ENCODE data around the gene DISC1. TPM values are rescaled to one million over a fixed set of nuclear protein-coding genes. Genes with fewer than 3 reads are reported as not detected.

Gene DISC1
- polyA plus RNA-seq, 1 of the 3 experiments (the other 2 are of a cell fraction): 1.7 TPM

- DNase-seq: no peak
- CTCF ChIA-PET: interaction anchor here (0.9 to 1.6 kb wide), 2 partner anchors 105 to 389 kb away, joined by 3 to 5 read pairs; no protein-coding TSS in a partner anchor
Measured at GRCh38 chr1:231861541-231862481, 235.2 kb downstream of the DISC1 start.

GRCh38 chr1:231862611-231863010 is 236.0 kb downstream of the DISC1 start:
- Histone ChIP-seq H3K79me2 (ENCODE audit: insufficient read depth) (no peaks in the 10 kb centered on the region), H3K4me2 (no peak overlapping the region), H4K20me1 (ENCODE audit: insufficient read depth) (no peaks in the 10 kb centered on the region), H3K4me3 (ENCODE audit: low read depth in 2 of 2, low read length in 1 of 2) (no peak overlapping the region), H3K9ac (no peak overlapping the region), H3K9me2 (no peaks in the 10 kb centered on the region), H3K9me3 (no peaks in the 10 kb centered on the region), H2AFZ (ENCODE audit: low read depth) (no peak overlapping the region), H3K27ac (ENCODE audit: low read depth in 2 of 2, low read length in 1 of 2) (no peak overlapping the region), H3K36me3 (replicated peaks in 1 of 2; ENCODE audit: control insufficient read depth in 1 of 2, insufficient read depth in 2 of 2, low read length in 1 of 2) (no peaks in the 10 kb centered on the region), H3K4me1 (ENCODE audit: control insufficient read depth in 1 of 2, insufficient read depth in 2 of 2, low read depth in 1 of 2, low read length in 1 of 2) (peaks cover 9% of the 10 kb centered on the region in 2 experiments; a peak in 3 of 4 replicates), H3K27me3 (ENCODE audit: insufficient read depth) (no peaks in the 10 kb centered on the region), H3F3A (replicated peaks; ENCODE audit: insufficient read depth) (peaks cover 13% of the 10 kb centered on the region)
- CTCF ChIA-PET: interaction anchor here (0.9 to 1.6 kb wide), 2 partner anchors 106 to 388 kb away, joined by 3 to 5 read pairs; no protein-coding TSS in a partner anchor
- no peak for DNase-seq
- WGBS (ENCODE audit: low lambda C conversion rate): 74% methylated on average over 2 of the region's 2 CpGs
- POLR2A ChIA-PET: no interaction called here
- TF ChIP-seq SMC3 (IDR thresholded peaks at IDR 0.05; ENCODE audit: low read depth, low read length) (no peak), JUND (IDR thresholded peaks at IDR 0.05) (no peak), YY1 (IDR thresholded peaks at IDR 0.05; ENCODE audit: low read depth) (no peak), MAX (IDR thresholded peaks at IDR 0.05; ENCODE audit: low read depth) (no peak), NFIC (IDR thresholded peaks at IDR 0.05; ENCODE audit: borderline replicate concordance) (no peak), GABPA (IDR thresholded peaks at IDR 0.05; ENCODE audit: low read depth) (no peak), ZBTB33 (IDR thresholded peaks at IDR 0.05; ENCODE audit: borderline replicate concordance, low read depth) (no peak), NRF1 (IDR thresholded peaks at IDR 0.05; ENCODE audit: low read depth, low read length) (no peak), MEF2A (IDR thresholded peaks at IDR 0.05; ENCODE audit: borderline replicate concordance, low read depth) (no peak), GATA2 (CRISPR knock-in tag; IDR thresholded peaks at IDR 0.05) (no peak), EP300 (IDR thresholded peaks at IDR 0.05; ENCODE audit: borderline replicate concordance in 1 of 2, low read depth in 1 of 2, low read length in 1 of 2) (no peak), RCOR1 (IDR thresholded peaks at IDR 0.05; ENCODE audit: low read length) (no peak), FOXM1 (IDR thresholded peaks at IDR 0.05; ENCODE audit: low read depth) (no peak), TAF1 (IDR thresholded peaks at IDR 0.05; ENCODE audit: borderline replicate concordance, low read depth, low read length) (no peak)

More at GRCh38 chr1:231861541-231862481, 235.2 kb downstream of the DISC1 start:
- Histone ChIP-seq H3K79me2 (ENCODE audit: insufficient read depth) (no peaks in the 10 kb centered on the region), H3K4me3 (ENCODE audit: low read depth in 2 of 2, low read length in 1 of 2) (no peak overlapping the region), H3K9me2 (no peaks in the 10 kb centered on the region), H4K20me1 (ENCODE audit: insufficient read depth) (no peaks in the 10 kb centered on the region), H3K4me1 (ENCODE audit: control insufficient read depth in 1 of 2, insufficient read depth in 2 of 2, low read depth in 1 of 2, low read length in 1 of 2) (peaks cover 4 to 6% of the 10 kb centered on the region in 2 experiments; a peak in 2 of 4 replicates), H2AFZ (ENCODE audit: low read depth) (no peak overlapping the region), H3K4me2 (no peak overlapping the region), H3K27ac (ENCODE audit: low read depth in 2 of 2, low read length in 1 of 2) (no peak overlapping the region), H3K27me3 (ENCODE audit: insufficient read depth) (no peaks in the 10 kb centered on the region), H3F3A (replicated peaks; ENCODE audit: insufficient read depth) (peaks cover 5% of the 10 kb centered on the region), H3K9ac (no peak overlapping the region), H3K36me3 (replicated peaks in 1 of 2; ENCODE audit: control insufficient read depth in 1 of 2, insufficient read depth in 2 of 2, low read length in 1 of 2) (no peaks in the 10 kb centered on the region), H3K9me3 (no peaks in the 10 kb centered on the region)
- TF ChIP-seq ZBTB33 (IDR thresholded peaks at IDR 0.05; ENCODE audit: borderline replicate concordance, low read depth) (no peak), SIN3A (IDR thresholded peaks at IDR 0.05; ENCODE audit: borderline replicate concordance, low read depth, low read length) (no peak), PBX3 (IDR thresholded peaks at IDR 0.05) (no peak), EP300 (IDR thresholded peaks at IDR 0.05; ENCODE audit: borderline replicate concordance in 1 of 2, low read depth in 1 of 2, low read length in 1 of 2) (no peak)
- WGBS (ENCODE audit: low lambda C conversion rate): 86% methylated on average over 7 of the region's 7 CpGs
- POLR2A ChIA-PET: no interaction called here

Data from SK-N-SH (cell line).